NCI-H526 treated with DMSO at 0.1 percent for 48 hours (cell line): Measurements from ENCODE around the gene SFXN5.
A peak's percentile ranks its signal among the peaks of the same experiment; 100 is the strongest.
"Not testable (repeated sequence)": the region's sequence is repeated elsewhere in the genome, so short reads cannot be mapped to it uniquely, and the experiment has no call there.

Experiments used
- DNase-seq: peaks from one replicate; lab custom pipeline; 2025; lab: John Stamatoyannopoulos, UW

SFXN5 gene

DNA sequence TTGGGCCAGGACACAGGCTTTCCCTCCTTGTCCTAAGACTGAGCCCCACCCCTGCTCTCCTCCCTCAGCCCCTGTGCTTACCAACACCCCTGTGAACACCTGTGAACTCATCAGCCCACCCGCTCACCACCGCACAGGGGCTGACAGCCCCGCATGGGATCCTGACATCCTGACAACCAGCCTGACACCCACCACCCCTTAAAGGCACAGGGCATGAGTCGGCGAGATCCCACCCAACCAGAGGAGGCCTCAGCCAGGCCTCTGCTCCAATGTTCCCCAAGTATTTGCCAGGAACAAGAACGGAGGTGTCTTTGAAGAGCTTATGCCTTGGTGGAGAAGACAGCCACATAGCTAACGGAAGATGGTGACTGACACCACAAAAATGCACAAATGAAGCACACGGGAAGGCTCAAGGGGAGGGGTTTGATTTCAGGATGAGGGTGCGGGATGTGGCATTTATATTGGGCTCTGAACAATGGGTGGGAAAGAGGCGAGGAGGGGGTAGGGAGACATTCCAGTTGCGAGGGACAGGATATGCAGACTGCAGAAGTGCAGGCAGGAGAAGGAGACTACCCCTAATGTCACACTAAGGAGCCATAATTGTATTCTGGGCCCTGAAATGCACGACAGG lies 30.2 kb upstream of the SFXN5 start:
- DNase-seq = no peak

DNA sequence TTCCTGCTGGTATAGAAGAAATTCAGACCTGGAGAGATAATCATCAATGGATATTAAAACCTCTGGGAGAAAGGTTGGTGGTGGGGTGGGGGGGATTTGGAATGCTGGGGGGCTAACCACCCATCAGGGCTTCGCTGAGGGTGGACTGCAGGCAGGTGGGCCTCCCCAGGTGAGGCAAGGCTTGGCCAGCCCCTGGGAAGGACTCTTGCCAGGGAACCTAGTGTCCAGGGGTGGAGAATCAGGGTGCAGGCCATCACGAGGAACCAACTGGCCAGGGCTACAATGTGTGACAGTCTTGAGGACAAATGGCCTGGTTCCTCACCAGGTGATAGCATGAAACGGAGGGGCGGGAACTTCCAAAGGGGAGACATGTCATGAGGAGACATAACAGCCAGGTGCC lies 29.4 kb upstream of the SFXN5 start:
- DNase-seq = no peak

DNA sequence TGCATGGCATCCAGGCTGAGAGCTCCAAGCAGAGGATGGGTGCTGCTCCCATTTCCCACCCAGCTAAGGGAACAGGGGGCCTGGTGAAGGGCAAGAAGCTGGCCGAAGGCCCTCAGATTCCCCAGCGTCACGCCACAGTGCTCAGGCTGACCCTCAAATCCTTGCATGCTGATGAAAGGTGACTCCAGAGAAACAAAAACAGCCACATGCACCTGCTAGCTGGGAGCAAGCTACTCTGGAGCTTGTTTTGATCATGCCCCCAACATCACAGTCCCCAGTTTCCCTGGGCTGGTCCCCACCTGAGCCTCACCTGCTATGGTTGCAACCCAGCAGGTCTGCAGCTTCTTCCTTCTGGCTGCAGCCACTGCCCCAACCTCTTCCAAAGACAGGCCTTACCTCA lies 28.0 kb upstream of the SFXN5 start:
- DNase-seq = no peak

DNA sequence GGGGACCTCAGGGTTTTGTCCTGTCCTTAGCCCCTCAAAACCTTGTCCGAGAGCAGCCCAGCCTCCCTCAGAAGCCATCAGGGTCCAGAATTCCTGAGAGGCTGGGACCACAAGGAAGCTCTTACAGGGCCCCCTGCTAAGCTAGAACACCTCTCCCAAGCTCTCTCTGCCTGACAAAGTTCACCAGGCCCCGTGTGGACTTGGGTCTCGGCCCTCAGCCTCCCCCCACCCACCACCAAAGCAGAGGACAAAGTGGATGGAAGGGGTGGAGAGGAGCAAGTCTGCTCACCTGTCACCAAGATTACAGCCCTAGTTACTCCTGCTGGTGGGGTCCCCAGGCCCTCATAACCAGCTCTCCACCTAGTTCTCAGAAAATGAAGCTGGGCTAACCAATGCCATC lies 24.4 kb upstream of the SFXN5 start:
- no peak for DNase-seq

DNA sequence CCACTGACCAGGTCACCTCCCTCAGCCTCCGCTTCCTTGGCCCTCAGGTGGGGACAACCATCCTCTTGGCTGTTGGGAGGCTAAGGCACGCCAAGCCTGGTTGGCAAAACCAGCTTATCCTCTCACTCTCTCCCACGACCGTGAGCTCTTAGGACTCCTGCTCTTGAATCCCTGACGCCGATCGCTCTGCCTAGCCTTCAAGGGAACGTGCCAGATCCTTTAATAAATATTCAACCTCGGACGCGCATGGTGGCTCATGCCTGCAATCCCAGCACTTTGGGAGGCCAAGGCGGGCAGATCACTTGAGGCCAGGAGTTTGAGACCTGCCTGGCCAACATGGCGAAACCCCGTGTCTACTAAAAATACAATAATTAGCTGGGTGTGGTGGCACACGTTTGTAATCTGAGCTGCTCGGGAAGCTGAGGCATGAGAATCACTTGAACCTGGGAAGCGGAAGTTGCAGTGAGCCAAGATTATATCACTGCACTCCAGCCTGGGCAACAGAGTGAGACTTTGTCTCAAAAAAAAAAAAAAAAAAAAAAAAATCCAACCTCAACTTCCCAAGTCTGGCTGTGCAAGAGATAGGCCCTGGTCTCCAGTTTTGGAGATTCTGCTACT lies 22.2 kb upstream of the SFXN5 start:
- not testable (repeated sequence) for DNase-seq

DNA sequence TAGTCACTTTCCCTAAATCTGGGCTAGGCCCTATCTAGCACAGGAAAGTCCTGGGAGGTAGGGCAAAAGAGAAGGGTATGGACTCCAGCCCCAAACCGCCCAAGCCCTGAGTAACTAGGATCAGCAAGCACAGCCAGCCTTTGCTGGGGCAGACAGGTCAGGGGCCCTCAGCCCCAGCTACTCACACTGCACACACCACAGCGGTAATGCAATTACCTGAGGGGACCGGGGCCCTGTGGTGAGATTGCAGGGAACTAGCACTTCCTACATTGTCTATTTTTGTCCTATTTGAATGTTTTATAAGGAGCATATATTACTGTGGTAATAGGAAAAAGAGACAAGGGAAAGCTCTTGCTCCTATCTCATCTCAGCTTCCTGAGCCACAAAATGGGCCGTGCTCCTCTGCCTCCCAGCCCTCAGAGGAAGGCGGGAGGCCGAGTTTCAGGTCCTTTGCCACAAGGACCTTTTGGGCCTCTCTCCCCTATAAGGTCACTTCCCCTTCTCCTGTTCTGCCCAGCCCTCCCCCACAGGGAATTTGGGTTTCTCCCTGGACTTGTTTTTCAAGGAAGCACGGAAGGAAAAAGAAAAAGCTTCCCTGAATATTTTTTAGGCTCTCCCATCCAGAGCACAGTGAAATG lies 20.8 kb upstream of the SFXN5 start:
- no peak for DNase-seq

DNA sequence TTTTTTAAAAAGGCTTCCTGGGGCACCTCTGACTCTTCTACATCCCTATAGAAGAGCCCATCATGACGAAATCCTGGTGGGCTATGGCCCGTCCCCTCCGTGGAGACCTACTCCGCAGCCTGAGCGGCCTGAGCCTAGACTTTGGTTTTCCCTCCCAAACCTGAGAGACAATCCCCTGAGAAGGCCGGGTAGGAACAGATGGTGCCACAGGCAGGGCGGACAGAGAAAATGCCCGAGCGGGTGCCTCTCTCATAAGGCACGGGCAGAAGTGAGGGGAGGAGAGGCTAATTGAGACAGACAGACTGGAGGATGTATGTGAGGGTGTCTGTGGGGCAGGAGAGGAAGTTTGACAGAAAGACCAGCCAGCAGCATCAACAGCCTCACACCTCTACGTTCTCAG lies 20.2 kb upstream of the SFXN5 start:
- no peak for DNase-seq

DNA sequence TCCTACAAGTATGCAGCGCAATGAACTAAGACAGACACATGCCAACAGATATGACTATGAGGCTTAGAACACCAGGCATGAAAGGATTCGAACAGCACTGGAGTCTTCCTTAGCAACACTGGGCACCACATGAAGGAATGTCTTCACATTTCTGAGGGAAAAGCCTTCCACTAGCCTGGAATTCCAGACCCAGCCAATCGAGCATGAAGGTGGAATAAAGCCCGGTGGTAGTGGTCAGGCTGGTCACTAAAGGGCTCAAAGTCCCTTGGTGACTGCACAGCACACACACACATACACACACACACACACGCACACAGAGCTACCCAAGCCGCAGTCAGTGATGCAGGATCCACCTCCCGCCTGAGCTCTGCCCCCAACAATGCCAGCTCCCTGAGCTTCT lies 19.7 kb upstream of the SFXN5 start:
- no peak for DNase-seq

DNA sequence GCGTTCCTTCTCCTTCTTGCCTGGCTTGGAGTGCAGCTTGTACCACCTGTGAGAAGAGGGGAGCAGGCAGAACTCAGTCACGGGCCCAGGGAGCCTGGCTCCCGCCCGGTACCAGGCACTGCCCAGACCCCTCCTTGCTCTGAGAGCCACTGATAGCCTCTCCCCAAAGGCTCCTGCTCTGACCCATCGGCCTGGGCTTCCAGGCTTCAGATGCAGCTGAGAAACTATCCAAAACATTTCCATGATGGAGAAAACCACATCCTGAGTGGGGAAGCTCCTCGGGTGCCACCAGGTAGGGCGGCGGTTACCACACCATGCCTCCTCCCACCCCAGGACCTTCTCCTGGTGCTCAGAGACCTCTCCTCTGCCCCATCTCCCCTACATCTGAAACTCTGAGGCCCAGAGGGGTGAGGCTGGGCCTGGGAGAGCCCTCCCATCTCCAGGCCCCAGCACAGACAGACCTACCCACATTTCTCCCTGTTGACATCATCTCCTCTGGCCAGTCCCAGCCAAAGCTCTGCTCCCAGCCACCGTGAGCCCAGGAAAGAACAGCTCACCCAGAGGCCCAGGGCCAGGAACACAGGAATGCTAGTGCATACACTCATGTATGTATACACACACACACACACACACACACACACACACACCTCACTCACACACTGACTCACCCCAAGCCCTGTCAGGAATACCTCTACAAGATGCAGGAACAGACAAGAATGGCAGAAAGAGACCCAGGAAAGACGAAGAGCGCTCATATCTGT lies 17.9 kb upstream of the SFXN5 start:
- DNase-seq = no peak

DNA sequence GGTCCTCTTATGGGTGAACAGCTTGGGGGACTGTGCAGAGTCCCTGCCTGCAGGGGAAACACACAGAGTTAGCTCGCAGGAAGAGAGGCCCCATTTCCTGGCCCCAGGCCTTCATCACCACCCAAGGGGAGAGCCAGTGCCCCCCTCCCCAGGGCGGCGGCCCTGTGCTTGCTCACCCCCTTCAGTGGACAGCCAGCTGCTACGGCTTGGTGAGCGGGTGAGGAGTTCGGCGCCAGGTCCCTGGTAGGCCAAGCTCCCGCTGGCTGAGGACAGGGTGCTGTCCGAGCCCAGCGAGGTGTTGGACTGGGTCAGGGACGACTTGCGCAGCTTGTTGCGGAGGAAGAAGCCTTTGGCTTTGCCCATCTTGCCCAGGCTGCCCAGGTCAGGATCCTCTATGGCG lies 17.2 kb upstream of the SFXN5 start:
- DNase-seq = no peak

DNA sequence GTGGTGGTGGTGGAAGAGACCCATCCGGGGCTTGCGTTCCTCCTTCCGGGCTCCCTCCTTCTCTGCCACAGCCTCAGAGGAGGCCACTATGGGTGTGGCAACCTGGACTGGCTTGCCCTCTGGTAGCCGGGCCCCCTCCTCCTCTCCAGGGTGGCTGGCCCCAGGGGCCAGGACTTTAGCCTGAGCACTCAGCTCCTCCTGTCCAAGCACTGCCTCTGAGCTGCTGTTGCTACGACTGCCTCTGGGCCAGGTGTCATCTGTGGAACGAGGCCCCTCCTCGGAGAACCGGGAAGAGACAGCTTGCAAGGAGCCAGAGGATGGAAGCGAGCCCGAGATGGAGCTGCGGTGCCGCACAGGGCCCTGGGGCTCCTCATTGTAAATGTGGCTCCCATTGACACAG lies 16.7 kb upstream of the SFXN5 start:
- DNase-seq = no peak

DNA sequence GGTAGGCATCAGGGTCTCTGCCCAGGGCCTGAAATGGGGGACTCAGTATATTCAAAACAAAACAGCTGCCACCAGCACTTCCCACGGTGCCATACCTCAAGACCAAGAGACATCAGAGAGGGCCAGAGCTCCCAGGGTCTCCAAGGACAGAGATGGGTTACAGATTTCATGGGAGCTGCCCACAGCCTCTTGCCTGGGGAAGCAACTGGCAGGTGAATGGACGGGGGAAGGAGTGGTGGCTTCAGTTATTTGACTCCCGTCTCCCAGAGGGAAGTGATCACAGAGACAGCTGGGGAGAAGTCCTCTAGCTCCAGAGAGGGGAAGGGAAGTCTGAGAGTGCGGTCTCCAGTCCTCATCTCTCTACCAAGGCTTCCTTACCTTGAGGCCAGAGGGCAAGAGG lies 15.8 kb upstream of the SFXN5 start:
- DNase-seq = no peak

DNA sequence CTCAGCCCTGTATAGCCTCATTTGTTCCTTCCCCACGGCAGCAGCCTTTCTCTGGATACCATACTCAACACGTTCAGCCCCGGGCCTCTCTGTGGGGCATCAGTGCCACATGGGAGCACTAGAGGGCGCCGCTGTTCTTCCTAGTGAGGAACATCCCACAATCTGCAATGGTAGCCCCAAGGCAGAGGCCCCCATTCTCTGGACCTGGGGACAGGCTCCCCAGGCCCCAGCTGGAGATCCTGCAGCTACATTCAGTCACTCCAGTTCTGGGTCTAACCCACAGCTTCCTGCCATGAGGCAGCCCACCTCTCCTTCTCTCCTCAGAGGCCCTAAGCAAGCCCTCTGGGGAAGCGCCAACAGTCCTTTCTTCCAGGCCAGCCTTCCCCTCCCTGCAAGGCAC lies 14.2 kb upstream of the SFXN5 start:
- DNase-seq = peak; percentile 6

DNA sequence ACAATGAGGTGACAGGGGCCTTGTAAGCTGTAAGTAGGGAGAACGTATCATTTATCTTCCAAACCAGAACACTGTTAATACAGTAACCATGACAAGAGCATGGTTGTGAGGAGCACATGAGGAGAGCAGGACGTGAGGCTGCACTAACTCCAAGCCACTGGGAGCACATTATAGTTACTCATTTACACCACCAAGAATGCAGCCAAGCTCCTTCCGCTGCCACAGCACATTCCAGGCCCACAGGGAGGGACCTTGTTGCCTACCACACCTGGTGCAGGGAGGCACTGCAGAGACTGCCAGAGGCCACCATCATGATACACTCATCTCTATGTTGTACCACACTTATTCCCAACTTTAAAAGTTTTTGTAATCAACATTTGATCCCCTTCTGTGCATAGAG lies 13.5 kb upstream of the SFXN5 start:
- no peak for DNase-seq

DNA sequence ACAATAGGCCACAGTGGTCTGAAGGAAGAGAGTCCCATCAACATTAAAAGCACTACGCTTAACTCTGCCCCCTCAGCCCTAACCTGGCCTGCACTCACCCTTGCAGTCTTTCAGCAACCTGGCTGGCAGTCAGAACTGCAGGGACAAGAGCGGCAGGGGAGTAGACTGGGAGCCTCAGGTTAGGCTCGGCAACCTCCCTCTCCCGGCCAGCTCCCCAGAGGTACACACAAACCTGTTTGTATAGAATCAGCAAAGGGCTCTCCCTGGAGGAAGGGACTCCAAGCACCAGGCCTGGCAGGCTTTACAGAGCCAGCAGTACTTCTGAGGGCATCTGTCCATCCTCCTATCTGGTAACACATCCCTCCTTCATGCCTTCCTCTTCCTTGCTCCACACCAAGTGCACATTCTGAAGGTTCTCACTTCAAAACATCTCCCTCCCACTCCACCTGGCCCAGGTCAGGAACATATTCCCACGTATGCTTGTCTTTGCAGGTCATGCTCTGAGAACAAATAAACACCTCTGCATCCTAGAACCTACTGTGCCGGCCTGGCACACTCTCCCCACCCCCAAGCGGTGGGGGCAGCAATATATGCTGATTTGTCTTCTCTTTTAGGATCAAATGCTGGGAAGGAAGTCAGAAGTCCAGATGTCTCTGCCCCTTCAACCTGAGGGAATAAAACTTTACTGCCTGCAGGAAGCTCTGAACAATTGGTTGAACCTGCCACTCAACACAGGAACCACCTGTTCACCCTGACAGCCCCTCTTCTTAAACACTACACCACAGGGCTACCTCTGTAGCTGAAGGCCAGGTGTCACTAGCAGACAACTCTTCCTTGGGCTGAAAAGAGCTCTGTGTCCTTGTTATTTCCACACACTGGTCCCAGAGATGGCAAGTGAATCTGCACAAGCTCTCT lies 12.6 kb upstream of the SFXN5 start:
- no peak for DNase-seq

DNA sequence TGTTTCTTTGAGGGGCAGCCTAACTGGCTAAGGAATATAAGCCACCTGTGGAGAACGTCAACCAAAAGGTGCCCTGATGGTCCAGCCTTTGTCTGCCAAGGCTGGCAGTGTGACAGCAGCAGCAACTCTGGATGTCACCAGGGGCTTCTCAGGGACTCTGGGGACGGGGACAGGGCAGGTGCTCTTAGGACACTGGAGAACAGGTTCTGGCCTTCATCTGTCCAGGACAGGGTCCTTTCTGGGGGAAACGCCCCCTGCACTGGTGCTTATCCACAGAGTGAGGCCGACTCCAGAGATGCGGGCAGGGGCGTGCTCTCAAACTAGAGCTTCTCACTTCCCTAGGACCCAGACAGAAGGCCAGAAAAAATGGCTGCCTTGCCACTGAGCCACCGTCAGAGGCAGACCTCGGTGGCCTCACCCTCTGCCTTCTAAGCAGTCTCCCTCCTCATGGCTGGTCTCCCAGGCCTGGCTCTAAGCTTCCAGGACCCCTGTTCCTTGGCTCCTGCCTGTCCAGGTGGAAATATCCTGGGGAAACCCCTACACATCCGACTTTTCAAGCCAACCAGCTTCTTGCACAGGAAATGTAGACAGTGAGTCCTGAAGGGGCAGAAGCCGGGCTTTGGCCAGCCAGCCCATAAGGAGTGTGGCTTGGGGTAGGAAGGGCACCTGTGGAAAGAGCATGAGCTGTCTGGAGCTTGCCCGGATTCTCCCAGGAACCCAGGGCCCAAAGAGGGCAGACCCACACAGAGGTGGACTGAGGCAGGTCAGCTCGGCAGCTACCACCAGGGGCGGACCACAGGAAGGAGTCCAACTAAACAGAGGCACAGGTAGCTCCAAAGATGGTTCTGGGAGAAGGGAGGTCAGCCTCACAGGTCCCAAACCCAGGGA lies 11.3 kb upstream of the SFXN5 start:
- no peak for DNase-seq

DNA sequence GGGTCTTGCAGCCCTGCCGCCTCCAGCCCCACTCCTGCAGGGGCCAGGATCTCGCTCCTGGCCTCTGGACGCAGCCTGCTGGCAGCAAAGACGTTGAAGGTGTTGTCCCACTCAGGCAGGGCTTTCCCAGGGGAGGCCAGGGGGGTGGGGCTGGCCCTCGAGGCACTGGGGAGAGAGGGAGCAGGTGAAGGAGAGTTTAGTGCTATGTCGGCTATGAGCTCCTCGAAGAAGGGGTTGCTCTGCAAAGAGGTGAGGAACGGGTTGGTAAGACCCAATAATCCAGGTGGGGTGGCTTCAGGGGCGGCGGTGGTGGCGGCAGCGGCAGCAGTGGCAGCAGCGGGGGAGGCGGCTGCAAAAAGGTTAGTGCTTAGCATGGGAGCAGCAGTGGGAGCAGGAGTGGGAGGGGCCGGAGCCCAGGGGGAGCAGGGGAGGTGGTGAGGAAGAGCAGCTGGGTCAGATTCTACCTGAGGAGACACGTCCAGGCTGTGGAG lies 9.7 kb upstream of the SFXN5 start:
- DNase-seq = peak; percentile 4

DNA sequence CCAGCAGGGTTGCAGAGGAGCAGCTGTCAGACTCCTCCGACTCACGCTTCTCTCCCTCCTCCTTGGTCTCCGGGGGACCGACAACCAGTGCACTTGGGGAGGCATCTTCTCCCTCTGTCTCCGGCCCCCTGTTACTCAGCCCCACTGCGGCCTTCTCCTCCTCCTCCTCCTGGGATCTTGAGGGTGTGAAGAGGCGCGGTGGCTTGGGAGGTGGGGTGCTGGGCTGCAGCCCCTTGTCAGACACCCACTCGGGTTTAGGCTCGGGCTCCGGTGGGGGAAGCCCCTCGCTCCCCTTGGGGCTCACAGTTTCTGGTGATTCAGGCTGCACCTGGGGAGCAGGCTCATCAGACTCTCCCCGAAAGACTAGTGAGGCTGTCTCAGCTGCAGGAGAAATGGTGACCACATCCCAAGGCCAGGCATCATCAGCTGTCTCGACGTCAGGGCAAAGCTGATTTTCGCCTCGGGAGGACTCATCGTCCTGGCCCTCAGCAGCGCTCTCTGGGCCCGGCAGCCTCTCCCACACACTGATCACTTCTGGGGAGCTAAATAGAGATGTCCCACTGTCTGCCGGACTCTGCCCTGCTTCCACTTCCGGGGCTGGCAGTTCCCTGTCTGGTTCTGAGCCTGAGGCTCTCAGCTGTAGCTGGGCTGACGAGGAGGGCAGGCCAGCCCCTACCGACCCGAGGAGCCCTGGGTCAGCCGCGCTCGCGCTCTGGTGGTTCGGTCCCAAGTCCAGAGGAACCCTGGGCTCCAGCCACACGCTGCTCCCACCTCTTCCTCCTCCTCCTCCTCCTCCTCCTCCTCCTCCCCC lies 9.0 kb upstream of the SFXN5 start:
- no peak for DNase-seq

DNA sequence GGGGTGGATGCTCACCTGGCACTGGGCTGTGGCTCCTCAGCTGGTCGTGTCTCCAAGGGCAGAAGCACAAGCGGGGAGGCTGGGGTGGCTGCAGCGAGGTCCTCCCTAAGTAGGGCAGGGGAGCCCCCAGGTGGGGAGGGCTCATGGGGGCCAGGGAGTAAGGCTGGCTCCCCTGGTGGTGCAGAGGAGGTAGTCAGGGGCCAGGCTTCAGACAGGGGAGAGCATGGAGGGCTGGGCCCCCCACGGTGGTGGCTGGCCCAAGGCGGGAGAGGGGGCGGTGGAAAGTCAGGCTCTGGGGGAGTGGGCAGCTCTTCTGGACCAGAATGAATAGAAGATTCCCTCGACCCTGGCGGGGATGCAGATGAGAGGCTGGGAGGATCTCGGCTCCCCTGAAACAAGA lies 8.1 kb upstream of the SFXN5 start:
- DNase-seq = no peak
